HG03039 (cell line): ENCODE measurements around the gene OCIAD2.
"Not testable (repeated sequence)": the region's sequence is repeated elsewhere in the genome, so short reads cannot be mapped to it uniquely, and the experiment has no call there.

Source experiments
- ATAC-seq: cut with Tn5 transposase; IDR thresholded peaks from one replicate; pipeline ENCODE4 v1.9.1; 2021; ENCODE audit warnings: mild to moderate bottlenecking, moderate library complexity; ENCODE audit not compliant: unreplicated experiment

Gene OCIAD2

GRCh38 chr4:48907706-48908477, 1.3 kb upstream of the OCIAD2 start:
- ATAC-seq: no peak

- ATAC-seq: no peak
Measured at GRCh38 chr4:48905363-48906015, 1.1 kb downstream of the OCIAD2 start.

- ATAC-seq: no peak
Measured at GRCh38 chr4:48904541-48905142, 1.9 kb downstream of the OCIAD2 start.

- no peak for ATAC-seq
Measured at GRCh38 chr4:48904101-48904500, 2.5 kb downstream of the OCIAD2 start.

- ATAC-seq: no peak
Measured at GRCh38 chr4:48902266-48902665, 4.3 kb downstream of the OCIAD2 start.

GRCh38 chr4:48901196-48901595, 5.4 kb downstream of the OCIAD2 start:
- ATAC-seq: no peak

GRCh38 chr4:48899950-48900349, 6.6 kb downstream of the OCIAD2 start:
- no peak for ATAC-seq

GRCh38 chr4:48899432-48899749, 7.2 kb downstream of the OCIAD2 start:
- no peak for ATAC-seq

GRCh38 chr4:48898733-48899431, 7.7 kb downstream of the OCIAD2 start:
- peak; percentile 65 for ATAC-seq

GRCh38 chr4:48896845-48897244, 9.7 kb downstream of the OCIAD2 start:
- ATAC-seq: no peak

GRCh38 chr4:48891028-48891619, 15.4 kb downstream of the OCIAD2 start:
- no peak for ATAC-seq

GRCh38 chr4:48889750-48890149, 16.8 kb downstream of the OCIAD2 start:
- ATAC-seq: not testable (repeated sequence)

GRCh38 chr4:48881646-48882045, 24.9 kb downstream of the OCIAD2 start:
- not testable (repeated sequence) for ATAC-seq

GRCh38 chr4:48879561-48880442, 26.8 kb downstream of the OCIAD2 start:
- ATAC-seq: no peak

- ATAC-seq: no peak
Measured at GRCh38 chr4:48877827-48878535, 28.6 kb downstream of the OCIAD2 start.

GRCh38 chr4:48864696-48865095, 41.9 kb downstream of the OCIAD2 start:
- ATAC-seq: not testable (repeated sequence)

- no peak for ATAC-seq
Measured at GRCh38 chr4:48863728-48864127, 42.8 kb downstream of the OCIAD2 start.

GRCh38 chr4:48862661-48863060, 43.9 kb downstream of the OCIAD2 start:
- no peak for ATAC-seq

- ATAC-seq: no peak
Measured at GRCh38 chr4:48862038-48862437, 44.5 kb downstream of the OCIAD2 start.

- no peak for ATAC-seq
Measured at GRCh38 chr4:48858130-48858529, 48.4 kb downstream of the OCIAD2 start.
